Skeletal muscle satellite cell (primary cell): Measurements from ENCODE around the gene SWSAP1.

ENCODE experiments used
- H3K27me3 ChIP-seq: 2 replicates; pipeline ENCODE4 v1.7.0; 2013; ENCODE audit warnings: low read length; ENCODE audit not compliant: control insufficient read depth, insufficient read depth
- H3K36me3 ChIP-seq: 2 replicates; pipeline ENCODE4 v1.7.0; 2013; ENCODE audit warnings: mild to moderate bottlenecking, control low read depth, low read length; ENCODE audit not compliant: insufficient read depth
- H3K4me1 ChIP-seq: 2 replicates; pipeline ENCODE4 v1.7.0; 2013; ENCODE audit warnings: low read length; ENCODE audit not compliant: control insufficient read depth, insufficient read depth
- H3K4me2 ChIP-seq: 2 replicates; pipeline ENCODE4 v1.7.0; 2013; ENCODE audit warnings: mild to moderate bottlenecking, low read length
- H3K4me3 ChIP-seq: 2 replicates; pipeline ENCODE4 v1.7.0; 2013; ENCODE audit warnings: low read length
- H3K9ac ChIP-seq: 2 replicates; pipeline ENCODE4 v1.7.0; 2013; ENCODE audit warnings: mild to moderate bottlenecking, low read depth, low read length, moderate library complexity
- H3K9me3 ChIP-seq: replicated peaks from 2 replicates; pipeline ENCODE4 v1.7.0; 2013; ENCODE audit warnings: mild to moderate bottlenecking, control low read depth, low read length

The SWSAP1 gene

GRCh38 chr19:11356676-11357550 is 17.6 kb upstream of the SWSAP1 start:
- H3K27me3 ChIP-seq: no peaks in the 10 kb centered on the region
- H3K4me1 ChIP-seq: peaks cover 6% of the 10 kb centered on the region
- H3K9ac ChIP-seq: no peak overlapping the region
- peaks cover 4% of the 10 kb centered on the region for H3K36me3 ChIP-seq
- H3K9me3 ChIP-seq: no peaks in the 10 kb centered on the region
- no peak overlapping the region for H3K4me2 ChIP-seq
- H3K4me3 ChIP-seq: no peak overlapping the region

- Histone ChIP-seq H3K27me3 (no peaks in the 10 kb centered on the region), H3K4me2 (no peak overlapping the region), H3K9me3 (no peaks in the 10 kb centered on the region), H3K36me3 (peaks cover 4% of the 10 kb centered on the region), H3K9ac (no peak overlapping the region), H3K4me3 (no peak overlapping the region), H3K4me1 (peaks cover 6% of the 10 kb centered on the region)
Observed at GRCh38 chr19:11359421-11359820, 15.0 kb upstream of the SWSAP1 start.

- peaks cover under 1% of the 10 kb centered on the region for H3K4me1 ChIP-seq
- H3K9me3 ChIP-seq: no peaks in the 10 kb centered on the region
- H3K4me3 ChIP-seq: no peak overlapping the region
- H3K36me3 ChIP-seq: peaks cover 4% of the 10 kb centered on the region
- no peak overlapping the region for H3K9ac ChIP-seq
- H3K27me3 ChIP-seq: no peaks in the 10 kb centered on the region
- H3K4me2 ChIP-seq: no peak overlapping the region
Observed at GRCh38 chr19:11361037-11361770, 13.3 kb upstream of the SWSAP1 start.

DNA sequence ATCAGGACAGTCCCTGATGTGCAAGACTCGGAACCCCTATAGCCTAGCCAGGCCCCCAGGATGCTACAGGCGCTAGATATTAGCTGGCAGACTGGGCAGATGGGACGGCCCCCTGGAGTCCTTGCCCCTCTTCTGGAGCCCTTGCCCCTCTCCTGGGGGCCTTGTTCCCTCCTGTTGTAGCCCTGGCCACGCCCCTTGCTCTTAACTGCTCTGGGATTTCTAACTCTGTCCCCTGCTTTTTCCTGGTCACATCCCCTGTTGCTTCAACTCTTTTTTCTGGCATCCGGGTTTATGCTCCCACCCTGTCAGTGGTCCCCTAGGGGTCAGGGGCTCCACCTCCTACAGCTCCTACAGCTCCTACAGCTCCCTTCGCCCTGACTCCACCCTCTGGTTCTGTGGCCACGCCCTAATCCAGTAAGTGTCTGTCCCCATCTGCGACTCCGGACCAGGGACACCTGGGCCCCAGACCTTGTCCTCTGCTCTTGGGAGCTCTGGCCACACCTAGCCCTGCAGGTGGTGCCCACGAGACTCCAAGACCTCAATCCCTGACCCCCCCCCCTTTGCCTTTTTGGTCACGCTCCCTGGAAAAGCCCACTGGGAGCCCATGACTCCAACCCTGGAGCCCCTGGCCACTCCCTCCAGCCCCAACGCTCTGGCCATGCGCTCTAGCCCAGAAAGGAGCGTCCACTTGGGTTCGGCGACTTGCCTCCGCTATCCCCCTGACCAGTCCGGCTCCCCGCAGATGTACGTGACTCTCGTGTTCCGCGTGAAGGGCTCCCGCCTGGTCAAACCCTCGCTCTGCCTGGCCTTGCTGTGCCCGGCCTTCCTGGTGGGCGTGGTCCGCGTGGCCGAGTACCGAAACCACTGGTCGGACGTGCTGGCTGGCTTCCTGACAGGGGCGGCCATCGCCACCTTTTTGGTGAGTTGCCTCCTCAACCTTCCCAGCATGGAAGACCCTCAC is 12.4 kb upstream of the SWSAP1 start:
- Histone ChIP-seq H3K36me3 (peaks cover 4% of the 10 kb centered on the region), H3K4me3 (no peak overlapping the region), H3K9ac (no peak overlapping the region), H3K4me2 (no peak overlapping the region), H3K9me3 (no peaks in the 10 kb centered on the region), H3K4me1 (no peaks in the 10 kb centered on the region), H3K27me3 (no peaks in the 10 kb centered on the region)

DNA sequence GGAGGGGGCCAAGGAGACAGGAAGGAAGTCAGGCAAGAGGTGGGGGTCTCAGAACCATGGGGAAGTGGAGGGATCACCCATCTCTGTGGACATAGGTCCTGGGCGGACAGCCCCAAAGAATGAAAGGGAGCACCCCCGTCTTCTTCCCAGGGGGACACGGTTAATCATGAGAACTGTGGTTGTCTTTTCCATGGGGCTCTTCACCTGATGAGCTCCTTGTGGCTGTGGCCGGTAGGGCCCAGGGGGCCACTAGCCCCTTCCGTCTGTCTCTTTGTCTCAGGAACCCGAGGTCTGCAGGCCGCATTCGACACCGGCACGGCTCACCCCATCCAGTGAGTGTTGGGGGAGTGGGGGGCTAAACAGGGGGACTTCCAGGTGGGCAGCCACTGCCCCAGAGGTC is 10.6 kb upstream of the SWSAP1 start:
- Histone ChIP-seq H3K27me3 (no peaks in the 10 kb centered on the region), H3K9ac (no peak overlapping the region), H3K4me1 (no peaks in the 10 kb centered on the region), H3K4me2 (no peak overlapping the region), H3K4me3 (no peak overlapping the region), H3K9me3 (no peaks in the 10 kb centered on the region), H3K36me3 (peaks cover 4% of the 10 kb centered on the region)

GRCh38 chr19:11364296-11364904 is 10.1 kb upstream of the SWSAP1 start:
- H3K27me3 ChIP-seq: no peaks in the 10 kb centered on the region
- no peaks in the 10 kb centered on the region for H3K9me3 ChIP-seq
- peaks cover 4% of the 10 kb centered on the region for H3K36me3 ChIP-seq
- H3K4me3 ChIP-seq: no peak overlapping the region
- H3K4me1 ChIP-seq: no peaks in the 10 kb centered on the region
- H3K9ac ChIP-seq: no peak overlapping the region
- no peak overlapping the region for H3K4me2 ChIP-seq

DNA sequence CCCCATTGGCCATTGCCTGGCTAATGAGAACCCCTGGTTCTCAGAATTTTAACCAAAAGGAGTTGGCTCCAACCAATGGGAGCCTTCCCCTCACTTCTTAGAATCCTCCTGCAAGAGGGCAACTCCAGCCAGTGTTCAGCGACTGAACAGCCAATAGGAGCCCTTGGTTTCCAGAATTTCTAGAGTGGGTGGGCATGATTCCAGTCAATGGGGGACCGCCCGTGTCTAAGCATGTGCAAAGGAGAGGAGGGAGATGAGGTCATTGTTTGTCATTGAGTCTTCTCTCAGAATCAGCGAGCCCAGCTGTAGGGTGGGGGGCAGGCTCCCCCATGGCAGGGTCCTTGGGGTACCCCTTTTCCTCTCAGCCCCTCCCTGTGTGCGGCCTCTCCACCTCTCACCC is 9.5 kb upstream of the SWSAP1 start:
- H3K9ac ChIP-seq: no peak overlapping the region
- H3K27me3 ChIP-seq: no peaks in the 10 kb centered on the region
- no peaks in the 10 kb centered on the region for H3K4me1 ChIP-seq
- no peak overlapping the region for H3K4me3 ChIP-seq
- H3K36me3 ChIP-seq: peaks cover 4% of the 10 kb centered on the region
- no peak overlapping the region for H3K4me2 ChIP-seq
- H3K9me3 ChIP-seq: no peaks in the 10 kb centered on the region

DNA sequence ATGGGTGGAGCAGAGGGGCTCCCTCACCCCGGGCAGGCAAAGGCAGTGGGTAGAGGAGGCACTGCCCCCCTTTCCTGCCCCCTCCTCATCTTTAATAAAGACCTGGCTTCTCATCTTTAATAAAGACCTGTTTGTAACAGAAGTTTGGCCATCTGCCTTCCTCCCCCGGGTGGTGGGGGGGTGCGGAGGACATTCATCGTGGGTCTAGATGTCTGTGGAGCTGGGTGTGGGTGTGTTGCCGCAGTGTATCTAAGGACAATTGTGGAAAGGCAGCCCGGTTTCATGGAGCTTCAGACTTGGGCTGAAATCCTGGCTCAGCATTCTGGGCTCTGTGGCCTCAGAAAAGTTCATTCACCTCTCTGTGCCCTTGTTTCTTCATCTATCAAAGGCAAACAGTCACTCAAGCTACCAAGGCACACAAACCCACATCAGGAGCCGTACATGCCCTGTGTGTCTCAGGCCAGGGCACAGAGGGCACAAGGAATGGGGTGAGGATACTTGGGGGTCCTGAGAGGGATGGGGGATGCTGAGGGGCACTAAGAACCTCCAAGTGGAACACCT is 8.8 kb upstream of the SWSAP1 start:
- Histone ChIP-seq H3K27me3 (no peaks in the 10 kb centered on the region), H3K9ac (no peak overlapping the region)

DNA sequence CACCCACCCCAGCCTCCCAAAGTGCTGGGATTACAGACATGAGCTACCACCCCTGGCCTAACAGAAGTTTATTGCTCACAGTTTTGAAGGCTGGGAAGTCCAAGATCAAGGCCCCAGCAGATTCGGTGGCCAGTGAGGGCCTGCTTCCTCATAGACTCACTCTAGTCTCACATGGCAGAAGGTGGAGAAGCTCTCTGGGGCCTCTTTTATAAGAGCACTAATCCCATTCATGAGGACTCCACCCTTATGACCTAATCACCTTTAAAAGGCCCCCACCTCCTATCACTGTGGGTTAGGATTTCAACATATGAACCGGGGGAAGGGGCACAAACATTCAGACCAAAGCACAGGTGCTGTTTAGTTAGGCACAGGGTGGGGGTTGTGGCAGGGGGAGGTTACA is 6.9 kb upstream of the SWSAP1 start:
- H3K9ac ChIP-seq: no peak overlapping the region
- H3K4me1 ChIP-seq: no peaks in the 10 kb centered on the region
- H3K4me3 ChIP-seq: no peak overlapping the region
- no peak overlapping the region for H3K4me2 ChIP-seq
- no peaks in the 10 kb centered on the region for H3K27me3 ChIP-seq
- H3K36me3 ChIP-seq: no peaks in the 10 kb centered on the region
- no peaks in the 10 kb centered on the region for H3K9me3 ChIP-seq

More for the DNA sequence above, 8.8 kb upstream of the SWSAP1 start:
- no peaks in the 10 kb centered on the region for H3K4me1 ChIP-seq
- H3K4me3 ChIP-seq: no peak overlapping the region
- no peak overlapping the region for H3K4me2 ChIP-seq
- H3K9me3 ChIP-seq: no peaks in the 10 kb centered on the region
- H3K36me3 ChIP-seq: peaks cover 4% of the 10 kb centered on the region

GRCh38 chr19:11370744-11371143 is 3.7 kb upstream of the SWSAP1 start:
- no peaks in the 10 kb centered on the region for H3K9me3 ChIP-seq
- H3K4me2 ChIP-seq: no peak overlapping the region
- H3K36me3 ChIP-seq: no peaks in the 10 kb centered on the region
- H3K27me3 ChIP-seq: no peaks in the 10 kb centered on the region
- no peak overlapping the region for H3K9ac ChIP-seq
- peaks cover 13% of the 10 kb centered on the region for H3K4me1 ChIP-seq
- no peak overlapping the region for H3K4me3 ChIP-seq
